Liver (tissue), 9 donors: ENCODE results near the gene SESTD1. TPM values are rescaled to one million over a fixed set of nuclear protein-coding genes. Genes with fewer than 3 reads are reported as not detected.

ENCODE experiments used
- DNase-seq: peaks from one replicate; pipeline ENCODE4 v3.0.0-alpha.2; 2017; ENCODE audit warnings: low spot score
- H3K27ac ChIP-seq, 2 donors: one replicate each; pipeline ENCODE4 v1.7.0; 2013; ENCODE audit warnings: inconsistent platforms in 2 of 2, low read length in 2 of 2, control low read depth in 1 of 2, low read depth in 1 of 2, mild to moderate bottlenecking in 1 of 2
- H3K27me3 ChIP-seq, 4 donors: one replicate each; pipeline versions ENCODE4 v1.6.1 to v1.7.0; 2013; ENCODE audit warnings: low read length in 3 of 4, inconsistent platforms in 1 of 4, mild to moderate bottlenecking in 1 of 4, moderate library complexity in 1 of 4; ENCODE audit not compliant: control insufficient read depth in 4 of 4, insufficient read depth in 4 of 4
- H3K36me3 ChIP-seq, 4 donors: one replicate each; pipeline versions ENCODE4 v1.6.1 to v1.7.0; 2013; ENCODE audit warnings: low read length in 3 of 4, mild to moderate bottlenecking in 3 of 4, low read depth in 1 of 4, moderate library complexity in 1 of 4; ENCODE audit not compliant: control insufficient read depth in 4 of 4, insufficient read depth in 3 of 4
- H3K4me1 ChIP-seq, 4 donors: one replicate each; pipeline versions ENCODE4 v1.6.1 to v1.7.0; 2013; ENCODE audit warnings: low read length in 3 of 4, mild to moderate bottlenecking in 3 of 4, moderate library complexity in 1 of 4; ENCODE audit not compliant: control insufficient read depth in 4 of 4, insufficient read depth in 4 of 4
- H3K4me3 ChIP-seq, 3 donors: one replicate each; pipeline versions ENCODE4 v1.6.1 to v1.7.0; 2013; ENCODE audit warnings: low read length in 3 of 3, control low read depth in 1 of 3, low read depth in 1 of 3, mild to moderate bottlenecking in 1 of 3
- H3K9ac ChIP-seq, 2 donors: one replicate each; pipeline ENCODE4 v1.7.0; 2013; ENCODE audit warnings: low read length in 2 of 2, mild to moderate bottlenecking in 2 of 2, moderate library complexity in 2 of 2, control low read depth in 1 of 2, low read depth in 1 of 2
- H3K9me3 ChIP-seq, 4 donors: one replicate each; pipeline versions ENCODE4 v1.6.1 to v1.7.0; 2013; ENCODE audit warnings: low read length in 3 of 4; ENCODE audit not compliant: control insufficient read depth in 4 of 4
- ATF3 ChIP-seq: IDR thresholded peaks from 2 replicates; pipeline ENCODE4 v1.6.1; 2016; ENCODE audit warnings: antibody characterized with exemption
- EGR1 ChIP-seq, 2 donors: IDR thresholded peaks; 2 replicates each; pipeline ENCODE4 v1.6.1; 2016 to 2018; ENCODE audit warnings: antibody characterized with exemption in 2 of 2, low read depth in 2 of 2
- FOXA2 ChIP-seq: IDR thresholded peaks from 2 replicates; pipeline ENCODE4 v1.6.1; 2016; ENCODE audit warnings: antibody characterized with exemption
- GABPA ChIP-seq, 2 donors: IDR thresholded peaks in 1 of 2; conservative IDR thresholded peaks in 1 of 2; 2 replicates each; pipeline ENCODE4 v1.6.1; 2016; ENCODE audit warnings: antibody characterized with exemption in 2 of 2, mild to moderate bottlenecking in 1 of 2, moderate library complexity in 1 of 2
- HNF4G ChIP-seq: IDR thresholded peaks from 2 replicates; pipeline ENCODE4 v1.6.1; 2016; ENCODE audit warnings: antibody characterized with exemption
- JUND ChIP-seq, 2 donors: IDR thresholded peaks; 2 replicates each; pipeline ENCODE4 v1.6.1; 2016; ENCODE audit warnings: antibody characterized with exemption in 2 of 2
- NR2F2 ChIP-seq: IDR thresholded peaks from 2 replicates; pipeline ENCODE4 v1.6.1; 2016; ENCODE audit warnings: antibody characterized with exemption
- RAD21 ChIP-seq, 2 donors: IDR thresholded peaks; 2 replicates each; pipeline ENCODE4 v1.6.1; 2016; ENCODE audit warnings: antibody characterized with exemption in 2 of 2, mild to moderate bottlenecking in 2 of 2
- REST ChIP-seq: IDR thresholded peaks from 2 replicates; pipeline ENCODE4 v1.6.1; 2016; ENCODE audit warnings: antibody characterized with exemption, mild to moderate bottlenecking
- RXRA ChIP-seq, 2 donors: IDR thresholded peaks; 2 replicates each; pipeline ENCODE4 v1.6.1; 2017 to 2018; ENCODE audit warnings: antibody characterized with exemption in 2 of 2, mild to moderate bottlenecking in 1 of 2
- SP1 ChIP-seq: IDR thresholded peaks from 2 replicates; pipeline ENCODE4 v1.6.1; 2018; ENCODE audit warnings: antibody characterized with exemption, mild to moderate bottlenecking
- TAF1 ChIP-seq: conservative IDR thresholded peaks from 2 replicates; pipeline ENCODE4 v1.6.1; 2016; ENCODE audit warnings: antibody characterized with exemption, mild to moderate bottlenecking
- YY1 ChIP-seq: IDR thresholded peaks from 2 replicates; pipeline ENCODE4 v1.6.1; 2016; ENCODE audit warnings: antibody characterized with exemption, mild to moderate bottlenecking
- ZBTB33 ChIP-seq: IDR thresholded peaks from 2 replicates; pipeline ENCODE4 v1.6.1; 2016; ENCODE audit warnings: antibody characterized with exemption
- WGBS: extraction: QIAGEN DNeasy Blood & Tissue Kit; methylation state at CpG from one replicate; pipeline ENCODE4 v1.1.7; 2013; 5-methylcytosine and 5-hydroxymethylcytosine counted together
- polyA plus RNA-seq, 2 donors: library from polyadenylated mRNA; stranded (reverse) in 1 of 2; unstranded in 1 of 2; fragments of 200-250 nt in 1 of 2; fragments of >200 nt in 1 of 2; fragmentation: Nextera tagmentation in 1 of 2; extraction: Ambion mirVana in 1 of 2; gene quantifications; one replicate each; pipeline versions ENCODE4 v1.2.1 to v1.2.3, GENCODE V29; 2013 to 2015
- total RNA-seq, 2 donors: library from RNA; depleted of rRNA; stranded (reverse); fragments of >200 nt; gene quantifications; one replicate each; pipeline ENCODE4 v1.2.3, GENCODE V29; 2014
- TF ChIP-seq, protein P1 (sequence below): IDR thresholded peaks from 2 replicates; pipeline ENCODE4 v1.6.1; 2016; ENCODE audit warnings: antibody characterized with exemption
- TF ChIP-seq, protein P2 (sequence below): fragments of 150-350 bp; IDR thresholded peaks from 2 replicates; pipeline ENCODE4 v1.5.1; 2017; ENCODE audit warnings: improper control_type of control experiment, low read depth, low read length; ENCODE audit not compliant: missing input control
- donor health status: healthy.
- donor health status: healthy.
- donor health status: healthy.
- donor health status: healthy.
- donor health status: healthy.

SESTD1 gene
- total and polyA plus RNA-seq, 4 donors = 6.3 to 10.1 (median 7.4) TPM

DNA sequence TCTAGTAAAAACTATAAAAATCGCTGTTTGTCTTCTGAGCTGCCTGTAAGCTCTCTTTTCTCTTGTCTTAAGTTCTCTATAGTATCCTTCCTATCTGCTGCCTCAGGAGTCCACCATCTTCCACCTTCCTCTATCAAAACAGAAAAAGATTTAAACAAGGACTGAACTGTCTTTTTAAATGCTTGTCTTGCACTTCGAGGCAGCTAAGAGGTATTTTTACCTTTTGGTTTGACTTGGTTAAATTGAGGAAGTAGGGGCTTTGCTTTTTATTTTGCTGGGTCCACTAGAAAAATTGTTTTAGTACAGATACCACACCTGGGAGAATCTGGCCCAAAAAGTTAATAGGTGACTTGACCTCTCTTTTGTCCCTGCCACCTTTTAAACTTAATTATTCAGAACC, 12.2 kb downstream of the SESTD1 start:
- no peaks in the 10 kb centered on the region for H3K9me3 ChIP-seq
- no peak overlapping the region for H3K27ac ChIP-seq
- H3K4me1 ChIP-seq = peaks cover 0 to 3% (median 0%) of the 10 kb centered on the region in 4 donors
- H3K36me3 ChIP-seq = no peaks in the 10 kb centered on the region
- H3K4me3 ChIP-seq = no peak overlapping the region
- no peaks in the 10 kb centered on the region for H3K27me3 ChIP-seq
- H3K9ac ChIP-seq = no peak overlapping the region
- no peak for DNase-seq
- no peak for TF ChIP-seq FOXA2
- TF ChIP-seq YY1 = no peak
- TF ChIP-seq TAF1 = no peak
- TF ChIP-seq SP1 = no peak
- no peak for TF ChIP-seq ZBTB33
- TF ChIP-seq JUND (IDR thresholded peaks at IDR 0.05) = no peak
- TF ChIP-seq ATF3 = no peak
- TF ChIP-seq HNF4G = no peak
- TF ChIP-seq, protein P1, sequence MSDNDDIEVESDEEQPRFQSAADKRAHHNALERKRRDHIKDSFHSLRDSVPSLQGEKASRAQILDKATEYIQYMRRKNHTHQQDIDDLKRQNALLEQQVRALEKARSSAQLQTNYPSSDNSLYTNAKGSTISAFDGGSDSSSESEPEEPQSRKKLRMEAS = no peak
- WGBS = 71% methylated on average over 2 of the region's 2 CpGs

DNA sequence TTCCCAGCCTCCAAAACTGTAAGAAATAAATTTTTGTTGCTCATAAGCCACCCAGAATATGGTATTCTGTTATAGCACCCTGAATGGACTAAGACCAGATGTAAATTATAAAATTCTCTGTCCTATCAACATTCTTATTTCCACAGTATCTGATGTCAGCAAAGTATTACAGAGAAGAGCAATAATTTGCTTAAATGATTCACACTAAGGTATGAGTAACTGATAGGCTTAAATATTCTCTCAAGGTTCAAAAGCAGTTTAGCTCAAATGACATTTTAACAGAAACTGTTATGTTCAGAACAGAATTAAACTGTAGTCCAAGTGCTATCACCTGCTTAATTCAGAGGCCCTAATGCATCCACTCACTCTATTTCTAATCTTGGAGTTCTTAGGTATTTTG, 12.8 kb downstream of the SESTD1 start:
- no peak for DNase-seq
- Histone ChIP-seq H3K9ac (no peak overlapping the region), H3K27me3 (no peaks in the 10 kb centered on the region), H3K9me3 (no peaks in the 10 kb centered on the region), H3K27ac (no peak overlapping the region), H3K36me3 (no peaks in the 10 kb centered on the region), H3K4me1 (peaks cover 0 to 3% (median 0%) of the 10 kb centered on the region in 4 donors), H3K4me3 (no peak overlapping the region)
- TF ChIP-seq JUND (IDR thresholded peaks at IDR 0.05) (no peak), EGR1 (IDR thresholded peaks at IDR 0.05; ENCODE audit: low read depth in 2 of 2) (no peak), GABPA (IDR thresholded peaks at IDR 0.05 in 1 of 2, conservative IDR thresholded peaks at IDR 0.05 in 1 of 2) (no peak), SP1 (no peak), HNF4G (no peak), FOXA2 (no peak), ZBTB33 (no peak), RXRA (IDR thresholded peaks at IDR 0.05) (no peak), RAD21 (IDR thresholded peaks at IDR 0.05) (no peak), TAF1 (no peak), NR2F2 (no peak), YY1 (no peak), REST (no peak)
- TF ChIP-seq, protein P2, sequence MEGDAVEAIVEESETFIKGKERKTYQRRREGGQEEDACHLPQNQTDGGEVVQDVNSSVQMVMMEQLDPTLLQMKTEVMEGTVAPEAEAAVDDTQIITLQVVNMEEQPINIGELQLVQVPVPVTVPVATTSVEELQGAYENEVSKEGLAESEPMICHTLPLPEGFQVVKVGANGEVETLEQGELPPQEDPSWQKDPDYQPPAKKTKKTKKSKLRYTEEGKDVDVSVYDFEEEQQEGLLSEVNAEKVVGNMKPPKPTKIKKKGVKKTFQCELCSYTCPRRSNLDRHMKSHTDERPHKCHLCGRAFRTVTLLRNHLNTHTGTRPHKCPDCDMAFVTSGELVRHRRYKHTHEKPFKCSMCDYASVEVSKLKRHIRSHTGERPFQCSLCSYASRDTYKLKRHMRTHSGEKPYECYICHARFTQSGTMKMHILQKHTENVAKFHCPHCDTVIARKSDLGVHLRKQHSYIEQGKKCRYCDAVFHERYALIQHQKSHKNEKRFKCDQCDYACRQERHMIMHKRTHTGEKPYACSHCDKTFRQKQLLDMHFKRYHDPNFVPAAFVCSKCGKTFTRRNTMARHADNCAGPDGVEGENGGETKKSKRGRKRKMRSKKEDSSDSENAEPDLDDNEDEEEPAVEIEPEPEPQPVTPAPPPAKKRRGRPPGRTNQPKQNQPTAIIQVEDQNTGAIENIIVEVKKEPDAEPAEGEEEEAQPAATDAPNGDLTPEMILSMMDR = no peak
- TF ChIP-seq, protein P1 = no peak
